HepG2 (cell line): ENCODE measurements around the gene OR8G5. TPM values are rescaled to one million over a fixed set of nuclear protein-coding genes. Genes with fewer than 3 reads are reported as not detected.

Experiments used
- ATAC-seq: fragments of 200-7000 bp; cut with Tn5 transposase; 3 replicates; pipeline ENCODE4 v1.9.1; 2020; ENCODE audit warnings: mild to moderate bottlenecking, moderate library complexity
- BruUV-seq: library from RNA; stranded (reverse); fragments of 400-500 nt; replicated peaks from 2 replicates; lab custom pipeline; 2021; lab: Mats Ljungman, UMichigan
- CTCF ChIA-PET: fragments of 300-600 bp; formaldehyde crosslinking; extraction: SDS; loops from one replicate; lab custom pipeline; 2021; ENCODE audit warnings: low total read pairs, inconsistent platforms, low intra/inter-chr PET ratio; lab: Yijun Ruan, JAX
- POLR2A ChIA-PET: fragments of 350-600 bp; sonication (Branson Sonifier 250); formaldehyde crosslinking; loops from one replicate; lab custom pipeline; 2020; ENCODE audit warnings: antibody characterized with exemption, inconsistent platforms; lab: Yijun Ruan, JAX
- DNase-seq: peaks from one replicate; pipeline ENCODE4 v3.0.0-alpha.2; 2015; ENCODE audit warnings: low spot score
- FAIRE-seq: peaks from 3 replicates; lab custom pipeline; 2011; peaks lifted over from hg19 to GRCh38; lab: Jason Lieb, UNC
- H2AFZ ChIP-seq: one replicate; pipeline ENCODE4 v1.6.1; 2011; ENCODE audit warnings: low read length, inconsistent platforms
- H3K27ac ChIP-seq: fragments of 300-600 bp; 3 replicates; pipeline ENCODE4 v1.8.0; 2011; ENCODE audit warnings: mixed run types, mild to moderate bottlenecking, mixed read lengths, low read length, inconsistent platforms; ENCODE audit not compliant: insufficient read depth; ENCODE audit errors: extremely low read length
- H3K27me3 ChIP-seq, 2 experiments: fragments of 200-600 bp in 1 of 2; 2 replicates in 1 of 2; 3 replicates in 1 of 2; pipeline versions ENCODE4 v1.6.0 to v1.8.0; 2011; ENCODE audit warnings: low read length in 2 of 2, mild to moderate bottlenecking in 2 of 2, moderate library complexity in 2 of 2, inconsistent platforms in 1 of 2; ENCODE audit not compliant: insufficient read depth in 2 of 2, control insufficient read depth in 1 of 2
- H3K36me3 ChIP-seq, 2 experiments: fragments of 200-600 bp in 1 of 2; replicated peaks in 1 of 2; 2 replicates in 1 of 2; 3 replicates in 1 of 2; pipeline versions ENCODE4 v1.5.1 to v1.8.0; 2011; ENCODE audit warnings: low read length in 2 of 2, inconsistent platforms in 1 of 2; ENCODE audit not compliant: insufficient read depth in 2 of 2, control insufficient read depth in 1 of 2
- H3K4me1 ChIP-seq: 2 replicates; pipeline ENCODE4 v1.5.1; 2012; ENCODE audit warnings: low read length, inconsistent platforms; ENCODE audit not compliant: insufficient read depth
- H3K4me2 ChIP-seq: 2 replicates; pipeline ENCODE4 v1.6.0; 2011; ENCODE audit warnings: low read depth, low read length, inconsistent platforms
- H3K4me3 ChIP-seq, 3 experiments: fragments of 200-600 bp in 1 of 3; sonication (generic), shearing (Covaris generic) in 1 of 3; replicated peaks in 1 of 3; 2 replicates each; pipeline ENCODE4 v1.5.1; 2011 to 2016; ENCODE audit warnings: low read length in 3 of 3, inconsistent platforms in 2 of 3, low read depth in 2 of 3, mild to moderate bottlenecking in 2 of 3, control low read depth in 1 of 3, mixed read lengths in 1 of 3; ENCODE audit not compliant: insufficient read depth in 1 of 3
- H3K79me2 ChIP-seq: one replicate; pipeline ENCODE4 v1.6.1; 2011; ENCODE audit warnings: low read length, inconsistent platforms; ENCODE audit not compliant: insufficient read depth
- H3K9ac ChIP-seq: 2 replicates; pipeline ENCODE4 v1.6.0; 2011; ENCODE audit warnings: mild to moderate bottlenecking, low read depth, low read length, inconsistent platforms; ENCODE audit not compliant: insufficient read depth
- H3K9me3 ChIP-seq: 2 replicates; pipeline ENCODE4 v1.5.1; 2012; ENCODE audit warnings: mild to moderate bottlenecking, low read length
- H4K20me1 ChIP-seq: 2 replicates; pipeline ENCODE4 v1.6.0; 2011; ENCODE audit warnings: inconsistent platforms, mild to moderate bottlenecking, low read length, moderate library complexity; ENCODE audit not compliant: insufficient read depth
- HIVEP1 ChIP-seq: sonication (generic); formaldehyde crosslinking; IDR thresholded peaks from 2 replicates; pipeline ENCODE4 v1.4.0; 2020; ENCODE audit warnings: mild to moderate bottlenecking, missing genetic modification reagents
- KMT2B ChIP-seq: IDR thresholded peaks from 2 replicates; pipeline ENCODE4 v1.6.1; 2016; ENCODE audit warnings: missing genetic modification reagents, missing compliant biosample characterization
- MAFK ChIP-seq, 2 experiments: IDR thresholded peaks in 1 of 2; conservative IDR thresholded peaks in 1 of 2; 2 replicates each; pipeline ENCODE4 v1.6.1; 2011; ENCODE audit warnings: improper control_type of control experiment in 2 of 2, low read length in 2 of 2
- PHF5A ChIP-seq: IDR thresholded peaks from one replicate; pipeline ENCODE4 v1.6.1; 2018; ENCODE audit warnings: low read depth, missing genetic modification reagents; ENCODE audit not compliant: unreplicated experiment
- SCMH1 ChIP-seq: sonication (generic); formaldehyde crosslinking; IDR thresholded peaks from 2 replicates; pipeline ENCODE4 v1.9.0; 2021; ENCODE audit warnings: missing genetic modification reagents, mild to moderate bottlenecking, borderline replicate concordance
- SMARCC2 ChIP-seq: fragments of 450-650 bp; IDR thresholded peaks from 2 replicates; pipeline ENCODE4 v1.6.1; 2017; ENCODE audit warnings: antibody characterized with exemption, mild to moderate bottlenecking
- ZNF225 ChIP-seq: sonication (generic); formaldehyde crosslinking; IDR thresholded peaks from 2 replicates; pipeline ENCODE4 v1.4.0; 2020; ENCODE audit warnings: mild to moderate bottlenecking, missing genetic modification reagents
- ZNF775 ChIP-seq: sonication (generic); formaldehyde crosslinking; IDR thresholded peaks from 2 replicates; pipeline ENCODE4 v1.4.0; 2020; ENCODE audit warnings: missing genetic modification reagents, mild to moderate bottlenecking, moderate library complexity, borderline replicate concordance
- ZNF841 ChIP-seq: sonication (generic); formaldehyde crosslinking; IDR thresholded peaks from 2 replicates; pipeline ENCODE4 v1.8.1; 2023; ENCODE audit warnings: missing genetic modification reagents, borderline replicate concordance
- WGBS: methylation state at CpG from one replicate; pipeline ENCODE4 v1.1.6; 2017; ENCODE audit warnings: low lambda C conversion rate; 5-methylcytosine and 5-hydroxymethylcytosine counted together
- in situ Hi-C: cut with HindIII; loops from 2 replicates; pipeline ENCODE4 v1.10.0; 2017; ENCODE audit warnings: low pct_unique_long_range_greater_than_20kb; ENCODE audit not compliant: extremely low pct_ligation_motif_present
- intact Hi-C: fragments of 100-400 bp; cut with micrococcal nuclease; formaldehyde crosslinking; loops from one replicate; pipeline ENCODE4 v1.10.0; 2022; ENCODE audit not compliant: unreplicated experiment
- polyA plus RNA-seq, 8 experiments: library from polyadenylated mRNA; depleted of rRNA in 3 of 8; stranded (reverse) in 7 of 8; unstranded in 1 of 8; fragments of >200 nt; fragmentation: Illumina TruSeq in 4 of 8; extraction: Trizol in 4 of 8; gene quantifications; 2 replicates each; pipeline versions ENCODE4 v1.2.1 to v1.2.3, GENCODE V29; 2011 to 2016; ENCODE audit warnings: low read depth in 4 of 8, missing spikeins in 1 of 8, mixed read lengths in 1 of 8; ENCODE audit not compliant: insufficient read depth in 1 of 8
- total RNA-seq, 5 experiments: library from RNA; depleted of rRNA; stranded (reverse); fragments of >200 nt; fragmentation: Illumina TruSeq; extraction: Trizol; gene quantifications; 2 replicates each; pipeline ENCODE4 v1.2.3, GENCODE V29; 2016; ENCODE audit warnings: low read depth in 1 of 5
- TF ChIP-seq, protein P1 (sequence below): sonication (generic); formaldehyde crosslinking; IDR thresholded peaks from 2 replicates; pipeline ENCODE4 v1.5.0; 2020; ENCODE audit warnings: missing genetic modification reagents, mild to moderate bottlenecking, borderline replicate concordance

OR8G5 gene
- total and polyA plus RNA-seq, 2 of the 13 experiments (the other 11 are each of a cell fraction or from before 2014, with no cell fraction given): not detected

DNA sequence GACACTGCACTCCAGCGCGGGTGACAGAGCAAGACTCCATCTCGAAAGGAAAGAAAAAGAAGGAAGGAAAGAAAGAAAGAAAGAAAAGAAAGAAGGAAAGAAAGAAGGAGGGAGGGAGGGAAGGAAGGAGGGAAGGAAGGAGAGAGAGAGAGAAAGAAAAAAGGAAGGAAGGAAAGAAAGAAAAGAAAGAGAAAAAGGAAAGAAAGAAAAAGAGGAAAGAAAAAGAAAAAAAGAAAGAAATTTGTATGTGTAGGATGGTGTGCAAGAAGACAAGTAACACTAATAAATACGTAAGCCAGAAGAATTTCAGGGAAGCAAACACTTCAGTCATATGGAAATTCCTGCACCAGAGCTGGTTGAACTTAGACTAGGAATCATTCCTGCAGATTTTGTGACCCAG lies 57.0 kb downstream of the OR8G5 start:
- H2AFZ ChIP-seq: no peak overlapping the region
- ATAC-seq (no peak), DNase-seq (no peak), FAIRE-seq (no peak)
- BruUV-seq: no TSS peak
- intact Hi-C loops: no loop called here
- in situ Hi-C loops: no loop called here
- H3K9ac ChIP-seq: no peak overlapping the region
- CTCF ChIA-PET: no interaction called here
- 47% methylated on average over 4 of the region's 4 CpGs for WGBS
- H3K4me3 ChIP-seq: no peak overlapping the region
- no peaks in the 10 kb centered on the region for H3K36me3 ChIP-seq
- no peaks in the 10 kb centered on the region for H3K79me2 ChIP-seq
- no peak overlapping the region for H3K27ac ChIP-seq
- POLR2A ChIA-PET: no interaction called here
- H4K20me1 ChIP-seq: no peaks in the 10 kb centered on the region
- no peaks in the 10 kb centered on the region for H3K4me1 ChIP-seq
- H3K9me3 ChIP-seq: no peaks in the 10 kb centered on the region
- no peak overlapping the region for H3K4me2 ChIP-seq
- no peaks in the 10 kb centered on the region for H3K27me3 ChIP-seq
- no peak for TF ChIP-seq HIVEP1 (CRISPR knock-in tag)
- no peak for TF ChIP-seq ZNF841 (CRISPR knock-in tag)
- TF ChIP-seq, protein P1, sequence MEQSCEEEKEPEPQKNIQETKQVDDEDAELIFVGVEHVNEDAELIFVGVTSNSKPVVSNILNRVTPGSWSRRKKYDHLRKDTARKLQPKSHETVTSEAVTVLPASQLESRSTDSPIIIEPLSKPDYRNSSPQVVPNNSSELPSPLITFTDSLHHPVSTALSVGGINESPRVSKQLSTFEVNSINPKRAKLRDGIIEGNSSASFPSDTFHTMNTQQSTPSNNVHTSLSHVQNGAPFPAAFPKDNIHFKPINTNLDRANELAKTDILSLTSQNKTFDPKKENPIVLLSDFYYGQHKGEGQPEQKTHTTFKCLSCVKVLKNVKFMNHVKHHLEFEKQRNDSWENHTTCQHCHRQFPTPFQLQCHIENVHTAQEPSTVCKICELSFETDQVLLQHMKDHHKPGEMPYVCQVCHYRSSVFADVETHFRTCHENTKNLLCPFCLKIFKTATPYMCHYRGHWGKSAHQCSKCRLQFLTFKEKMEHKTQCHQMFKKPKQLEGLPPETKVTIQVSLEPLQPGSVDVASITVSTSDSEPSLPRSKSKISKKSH (CRISPR knock-in tag): no peak
- no peak for TF ChIP-seq MAFK (conservative IDR thresholded peaks at IDR 0.05 in 1 of 2, IDR thresholded peaks at IDR 0.05 in 1 of 2; ENCODE audit: low read length in 2 of 2)
- TF ChIP-seq SCMH1 (CRISPR knock-in tag): no peak
- TF ChIP-seq PHF5A: no peak
- no peak for TF ChIP-seq SMARCC2
- no peak for TF ChIP-seq ZNF775 (CRISPR knock-in tag)
- TF ChIP-seq KMT2B (CRISPR knock-in tag): no peak
- no peak for TF ChIP-seq ZNF225
